ENCODE data around the gene CLK3. TPM values are rescaled to one million over a fixed set of nuclear protein-coding genes. Genes with fewer than 3 reads are reported as not detected.

Gene CLK3
- total and polyA plus RNA-seq, 8 donors, result 23.1 to 89.9 (median 29.8) TPM

DNA sequence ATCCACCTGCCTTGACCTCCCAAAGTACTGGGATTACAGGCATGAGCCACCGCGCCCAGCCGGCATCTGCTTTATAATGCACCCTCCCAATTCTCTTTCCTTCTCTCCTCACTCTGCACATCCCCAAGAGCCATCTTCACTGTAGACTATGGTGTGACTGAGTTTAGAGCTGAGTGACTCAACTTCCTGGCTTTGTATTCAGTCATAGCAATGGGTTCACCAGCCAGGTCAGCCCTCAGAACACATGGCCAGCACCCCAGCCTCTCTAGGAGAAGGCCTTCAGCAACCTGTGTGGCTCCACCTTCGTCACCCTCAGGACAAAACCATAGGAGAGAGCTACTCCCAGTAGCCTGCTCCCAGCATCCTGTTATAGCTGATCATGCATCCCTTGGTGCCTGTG lies 41.6 kb upstream of the CLK3 start:
- no peak overlapping the region for H3K4me3 ChIP-seq
- TF ChIP-seq, protein P1, sequence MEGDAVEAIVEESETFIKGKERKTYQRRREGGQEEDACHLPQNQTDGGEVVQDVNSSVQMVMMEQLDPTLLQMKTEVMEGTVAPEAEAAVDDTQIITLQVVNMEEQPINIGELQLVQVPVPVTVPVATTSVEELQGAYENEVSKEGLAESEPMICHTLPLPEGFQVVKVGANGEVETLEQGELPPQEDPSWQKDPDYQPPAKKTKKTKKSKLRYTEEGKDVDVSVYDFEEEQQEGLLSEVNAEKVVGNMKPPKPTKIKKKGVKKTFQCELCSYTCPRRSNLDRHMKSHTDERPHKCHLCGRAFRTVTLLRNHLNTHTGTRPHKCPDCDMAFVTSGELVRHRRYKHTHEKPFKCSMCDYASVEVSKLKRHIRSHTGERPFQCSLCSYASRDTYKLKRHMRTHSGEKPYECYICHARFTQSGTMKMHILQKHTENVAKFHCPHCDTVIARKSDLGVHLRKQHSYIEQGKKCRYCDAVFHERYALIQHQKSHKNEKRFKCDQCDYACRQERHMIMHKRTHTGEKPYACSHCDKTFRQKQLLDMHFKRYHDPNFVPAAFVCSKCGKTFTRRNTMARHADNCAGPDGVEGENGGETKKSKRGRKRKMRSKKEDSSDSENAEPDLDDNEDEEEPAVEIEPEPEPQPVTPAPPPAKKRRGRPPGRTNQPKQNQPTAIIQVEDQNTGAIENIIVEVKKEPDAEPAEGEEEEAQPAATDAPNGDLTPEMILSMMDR (IDR thresholded peaks at IDR 0.05), result no peak
- H3K9me3 ChIP-seq, result no peaks in the 10 kb centered on the region
- no peaks in the 10 kb centered on the region for H3K27me3 ChIP-seq
- no peak for FAIRE-seq
- H3K27ac ChIP-seq, result no peak overlapping the region
- DNase-seq, result no peak
- H3K36me3 ChIP-seq, result peaks cover 0 to 7% (median 0%) of the 10 kb centered on the region in 3 donors
- 96 to 97% methylated on average over 4 of the region's 4 CpGs for WGBS, 2 donors
- intact Hi-C loops (cut with DNase I), result no loop called here
- no peaks in the 10 kb centered on the region for H3K4me1 ChIP-seq
- ATAC-seq, result no peak

DNA sequence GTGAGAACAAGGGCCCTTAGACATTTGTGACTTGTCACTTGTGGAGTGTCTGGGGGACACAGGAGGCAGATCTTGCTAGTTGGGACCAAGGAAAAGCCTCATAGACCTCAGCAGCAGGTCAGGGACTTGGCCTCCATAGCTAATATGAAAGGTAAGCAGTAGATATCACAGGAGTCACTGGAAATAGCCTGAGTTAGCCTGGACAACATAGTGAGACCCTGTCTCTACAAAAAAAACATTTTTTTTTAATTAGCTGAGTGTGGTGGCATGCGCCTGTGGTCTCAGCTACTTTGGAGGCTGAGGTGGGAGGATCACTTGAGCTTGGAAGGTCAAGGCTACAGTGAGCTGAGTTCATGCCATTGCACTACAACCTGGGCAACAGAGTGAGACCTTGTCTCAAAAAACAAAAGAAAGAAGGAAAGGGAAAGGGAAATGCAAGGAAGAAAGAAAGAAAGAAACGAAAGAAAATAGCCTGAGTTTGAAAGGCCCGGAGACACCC lies 37.1 kb upstream of the CLK3 start:
- TF ChIP-seq, protein P1 (IDR thresholded peaks at IDR 0.05), result no peak
- no peak for ATAC-seq
- H3K27me3 ChIP-seq, result no peaks in the 10 kb centered on the region
- peaks cover 0 to 7% (median 0%) of the 10 kb centered on the region in 3 donors for H3K36me3 ChIP-seq
- no peaks in the 10 kb centered on the region for H3K4me1 ChIP-seq
- H3K9me3 ChIP-seq, result no peaks in the 10 kb centered on the region
- H3K4me3 ChIP-seq, result no peak overlapping the region
- WGBS, 2 donors, result 98 to 100% methylated on average over 3 of the region's 3 CpGs
- no peak for FAIRE-seq
- no peak for DNase-seq
- no peak overlapping the region for H3K27ac ChIP-seq
- intact Hi-C loops (cut with DNase I), result no loop called here

DNA sequence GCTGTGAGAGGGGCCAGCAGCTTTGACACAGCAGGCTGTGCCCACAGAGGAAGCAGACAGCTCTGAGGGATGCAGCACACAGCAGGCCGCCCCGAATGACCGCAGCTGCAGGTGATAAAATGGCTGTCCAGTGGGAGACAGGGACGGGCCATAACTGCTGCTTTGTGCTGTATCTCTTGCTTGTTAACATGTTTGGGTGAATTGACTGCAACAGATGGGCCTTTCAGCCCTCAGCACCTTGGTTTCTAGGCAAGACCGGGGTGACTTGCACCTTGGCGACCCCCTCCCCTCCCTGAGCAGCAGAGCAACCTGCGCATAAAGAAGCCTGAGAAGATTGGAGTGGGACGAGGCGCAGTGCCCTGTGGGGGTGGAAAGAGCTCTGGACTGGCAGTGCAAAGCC lies 36.6 kb upstream of the CLK3 start:
- H3K4me3 ChIP-seq, result no peak overlapping the region
- peaks cover 0 to 4% (median 0%) of the 10 kb centered on the region in 3 donors for H3K36me3 ChIP-seq
- no peak for DNase-seq
- H3K27me3 ChIP-seq, result no peaks in the 10 kb centered on the region
- TF ChIP-seq, protein P1 (IDR thresholded peaks at IDR 0.05), result no peak
- H3K9me3 ChIP-seq, result no peaks in the 10 kb centered on the region
- no peaks in the 10 kb centered on the region for H3K4me1 ChIP-seq
- no peak for FAIRE-seq
- intact Hi-C loops (cut with DNase I), result no loop called here
- H3K27ac ChIP-seq, result no peak overlapping the region
- 94 to 97% methylated on average over 9 of the region's 9 CpGs for WGBS, 2 donors
- no peak for ATAC-seq

DNA sequence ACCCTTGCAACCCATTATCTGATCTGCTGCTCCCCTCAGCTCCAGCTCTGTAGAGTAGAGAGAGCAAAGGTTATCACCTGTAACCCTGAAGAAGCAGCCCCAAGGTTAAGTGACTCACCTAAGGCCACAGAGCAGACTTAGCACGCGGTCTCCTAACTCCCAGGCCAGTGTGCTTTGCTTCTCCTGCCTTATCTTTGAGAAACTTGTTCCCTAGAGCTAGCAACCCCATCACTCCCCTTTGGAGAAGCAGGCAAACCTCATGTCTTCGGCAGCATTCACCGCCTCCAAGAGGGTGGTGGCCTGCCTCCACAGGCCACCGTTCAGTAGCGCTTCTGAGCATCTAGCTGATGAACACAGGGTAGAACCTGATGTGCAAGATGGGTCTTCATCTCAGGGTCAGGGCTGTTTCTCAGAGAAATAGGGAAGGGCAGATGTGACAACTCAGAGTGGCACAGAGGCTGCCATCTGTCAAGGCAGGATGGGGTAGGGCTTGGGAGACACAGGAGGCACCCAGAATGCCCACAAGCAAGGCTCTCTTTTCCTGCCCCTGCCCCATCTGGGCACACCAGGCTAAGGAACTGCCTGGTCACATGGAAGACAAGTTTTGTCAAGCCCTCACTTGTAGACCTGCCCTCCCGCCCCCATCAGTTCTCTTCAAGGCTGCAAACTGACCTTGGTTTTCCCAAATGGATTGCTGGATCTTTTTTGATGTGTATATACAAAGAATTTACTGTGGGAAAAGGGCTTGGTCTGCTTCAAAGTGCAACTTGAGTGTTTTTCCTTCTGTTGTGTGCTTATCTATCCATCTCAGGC lies 34.9 kb upstream of the CLK3 start:
- ATAC-seq, result no peak
- FAIRE-seq, result no peak
- DNase-seq, result no peak
- Histone ChIP-seq H3K36me3 (peaks cover 0 to 3% (median 0%) of the 10 kb centered on the region in 3 donors), H3K9me3 (no peaks in the 10 kb centered on the region), H3K4me3 (no peak overlapping the region), H3K4me1 (no peaks in the 10 kb centered on the region), H3K27ac (no peak overlapping the region), H3K27me3 (no peaks in the 10 kb centered on the region)
- intact Hi-C loops (cut with DNase I), result no loop called here
- 92 to 97% methylated on average over 7 of the region's 7 CpGs for WGBS, 2 donors
- TF ChIP-seq, protein P1 (IDR thresholded peaks at IDR 0.05), result no peak

DNA sequence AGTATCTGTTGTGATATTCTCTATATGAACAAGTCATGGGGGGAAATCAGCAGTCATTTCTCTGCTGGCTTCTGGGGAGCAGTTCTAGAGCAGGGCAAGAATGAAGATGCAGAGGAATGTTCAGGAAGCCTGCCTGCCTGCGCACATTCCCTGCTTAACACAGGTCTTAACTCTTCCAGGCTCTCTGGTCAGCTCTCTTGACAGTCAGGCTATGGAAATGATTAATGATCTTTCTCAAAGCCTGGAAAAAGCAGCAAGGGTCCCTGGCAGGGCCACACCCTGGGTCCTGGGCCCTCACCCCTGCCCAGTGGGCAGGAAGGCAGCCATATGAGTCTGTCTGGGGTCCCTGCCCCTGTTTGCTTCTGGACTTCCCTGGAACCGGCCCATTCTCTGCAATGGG lies 31.4 kb upstream of the CLK3 start:
- H3K27ac ChIP-seq, result no peak overlapping the region
- no peaks in the 10 kb centered on the region for H3K9me3 ChIP-seq
- FAIRE-seq, result no peak
- H3K27me3 ChIP-seq, result no peaks in the 10 kb centered on the region
- DNase-seq, result no peak
- ATAC-seq, result no peak
- TF ChIP-seq, protein P1 (IDR thresholded peaks at IDR 0.05), result no peak
- peaks cover 0 to 11% (median 3%) of the 10 kb centered on the region in 3 donors for H3K36me3 ChIP-seq
- 82 to 90% methylated on average over 2 of the region's 2 CpGs for WGBS, 2 donors
- intact Hi-C loops (cut with DNase I), result no loop called here
- no peak overlapping the region for H3K4me3 ChIP-seq
- H3K4me1 ChIP-seq, result no peaks in the 10 kb centered on the region

All from pancreas (tissue), 10 donors.